ENCODE results near the gene LPCAT1.

LPCAT1 gene

DNA sequence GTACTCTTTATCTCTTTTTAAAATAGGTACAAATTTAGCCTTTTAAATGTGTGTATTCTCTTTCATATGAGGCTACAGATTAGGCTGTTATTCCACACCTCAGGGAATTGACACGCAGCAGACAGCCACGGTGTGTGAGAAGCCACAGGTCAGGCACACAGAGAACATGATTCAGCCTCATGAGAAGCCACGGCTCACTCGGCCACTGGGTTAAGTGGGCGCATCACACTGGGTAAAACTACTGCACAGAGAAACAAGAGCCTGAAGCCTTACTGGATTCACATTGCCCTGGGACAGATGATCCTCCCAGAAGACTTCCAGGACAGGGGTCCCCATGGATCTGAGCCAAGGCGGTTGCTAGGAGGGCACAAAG, 28.2 kb downstream of the LPCAT1 start:
- DNase-seq (ENCODE audit: low read depth): no peak

DNA sequence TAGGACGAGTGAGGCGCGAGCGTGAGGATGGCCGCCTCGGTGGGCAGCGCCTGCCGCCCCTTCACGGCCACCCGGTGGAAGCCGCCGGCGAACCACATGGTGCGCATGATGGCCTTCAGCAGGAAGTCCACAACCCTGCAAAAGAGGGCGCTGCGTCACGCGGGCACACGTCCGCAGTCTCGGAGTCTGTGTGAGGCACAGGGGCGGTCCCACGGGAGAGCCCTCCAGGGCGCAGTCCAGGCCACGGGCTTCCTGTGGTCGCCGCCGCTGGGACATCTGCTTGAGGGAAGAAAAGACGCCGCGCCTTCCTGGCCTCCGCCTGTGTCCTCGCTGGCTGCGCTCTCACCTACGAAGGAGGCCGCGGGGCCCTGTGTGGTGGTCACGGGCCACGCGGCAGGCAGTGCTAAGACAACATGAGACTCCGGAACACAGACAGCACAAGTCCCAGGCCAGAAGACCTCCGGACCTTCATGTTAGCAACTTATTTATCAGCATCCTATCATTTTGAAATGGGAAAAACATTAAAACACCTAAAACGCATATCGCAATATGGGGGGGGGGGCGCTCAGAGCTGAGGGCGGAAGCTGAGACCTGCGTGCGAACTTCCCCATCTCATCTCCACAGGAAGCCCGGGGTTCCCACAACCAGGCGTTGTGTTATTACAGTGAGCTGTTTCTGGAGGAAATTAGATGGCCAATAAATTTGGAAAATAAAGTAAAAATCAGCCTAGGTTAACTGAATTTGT, 28.8 kb downstream of the LPCAT1 start:
- DNase-seq (ENCODE audit: low read depth): no peak

GRCh38 chr5:1493941-1494340, 29.8 kb downstream of the LPCAT1 start:
- no peak for DNase-seq (ENCODE audit: low read depth)

GRCh38 chr5:1493413-1493812, 30.3 kb downstream of the LPCAT1 start:
- no peak for DNase-seq (ENCODE audit: low read depth)

DNA sequence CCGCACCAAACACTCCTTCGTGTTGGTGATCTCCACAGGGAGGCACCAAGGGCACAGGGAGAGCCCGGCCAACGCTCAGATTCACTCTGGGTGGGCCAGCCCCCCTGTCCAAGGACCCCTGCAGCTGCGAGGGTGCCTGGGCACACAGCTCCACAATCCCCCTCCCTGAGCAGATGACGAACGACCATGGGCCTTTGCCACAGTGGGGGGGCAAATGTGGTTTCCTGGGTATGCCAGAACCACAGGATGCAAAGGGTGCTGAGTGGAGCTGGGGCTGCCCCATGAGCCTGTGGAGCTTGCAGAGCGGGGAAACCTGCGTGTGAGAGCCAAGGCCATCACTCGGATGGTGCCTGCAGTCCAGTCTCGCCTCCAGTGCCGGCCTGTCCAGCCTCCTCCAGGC, 31.0 kb downstream of the LPCAT1 start:
- DNase-seq (ENCODE audit: low read depth): no peak

GRCh38 chr5:1490376-1490775, 33.4 kb downstream of the LPCAT1 start:
- DNase-seq (ENCODE audit: low read depth): no peak

DNA sequence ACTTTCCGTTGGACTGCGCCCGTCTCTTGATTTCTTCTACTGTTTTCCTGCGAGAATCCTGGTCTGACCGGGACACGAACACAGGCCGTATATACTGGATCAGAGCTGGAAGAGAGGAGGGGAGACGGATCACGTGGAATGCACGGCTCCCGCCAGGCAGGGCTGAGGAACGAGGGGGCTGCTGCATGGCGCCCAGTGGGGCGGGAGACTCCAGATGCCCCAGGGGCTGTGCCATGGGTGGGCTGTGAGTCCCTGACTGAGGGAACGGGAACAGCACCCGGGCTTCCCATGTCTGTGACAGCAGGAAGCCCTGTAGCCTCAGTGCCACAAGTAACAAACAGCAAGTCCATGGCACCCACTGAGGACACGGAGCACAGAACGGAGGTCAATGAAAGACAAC, 34.0 kb downstream of the LPCAT1 start:
- no peak for DNase-seq (ENCODE audit: low read depth)

DNA sequence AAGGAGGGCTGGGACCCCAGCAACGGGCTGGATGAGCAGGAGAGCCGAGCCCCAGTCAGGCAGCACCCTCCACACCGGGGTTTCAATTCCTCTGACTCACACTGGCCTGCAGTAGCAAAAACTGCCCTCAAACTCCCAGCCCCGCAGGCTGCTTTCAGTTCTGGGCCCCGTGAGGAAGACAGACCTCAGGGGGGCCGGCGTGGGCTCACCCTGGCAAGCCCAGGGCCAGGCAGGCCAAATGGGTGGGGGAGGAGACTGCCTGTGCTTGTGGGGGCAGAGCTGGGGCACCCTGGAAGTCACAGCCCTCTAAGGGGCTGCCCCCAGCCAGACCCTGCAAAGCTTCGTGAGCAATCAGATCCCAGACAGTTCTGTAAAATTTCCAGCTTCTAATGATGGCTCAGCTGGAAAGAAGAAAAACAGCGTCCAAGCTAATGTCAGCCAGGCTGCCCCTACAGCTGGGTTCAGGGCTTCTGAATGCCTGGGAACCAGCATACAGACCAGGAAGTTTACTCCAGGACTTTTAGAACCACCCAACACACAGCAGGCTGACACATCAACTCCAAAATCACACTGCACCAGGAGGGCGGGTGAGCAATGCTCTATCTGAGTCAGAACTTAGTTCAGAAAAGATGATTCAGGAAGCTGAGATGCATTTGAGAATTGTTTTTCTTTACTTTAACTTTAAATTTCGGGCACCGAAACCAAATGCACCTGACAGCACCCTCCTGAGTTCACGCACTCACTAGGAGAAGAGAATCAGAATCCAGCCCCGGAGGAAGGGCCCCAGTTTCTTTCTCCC, 34.7 kb downstream of the LPCAT1 start:
- peak; percentile 40 for DNase-seq (ENCODE audit: low read depth)

DNA sequence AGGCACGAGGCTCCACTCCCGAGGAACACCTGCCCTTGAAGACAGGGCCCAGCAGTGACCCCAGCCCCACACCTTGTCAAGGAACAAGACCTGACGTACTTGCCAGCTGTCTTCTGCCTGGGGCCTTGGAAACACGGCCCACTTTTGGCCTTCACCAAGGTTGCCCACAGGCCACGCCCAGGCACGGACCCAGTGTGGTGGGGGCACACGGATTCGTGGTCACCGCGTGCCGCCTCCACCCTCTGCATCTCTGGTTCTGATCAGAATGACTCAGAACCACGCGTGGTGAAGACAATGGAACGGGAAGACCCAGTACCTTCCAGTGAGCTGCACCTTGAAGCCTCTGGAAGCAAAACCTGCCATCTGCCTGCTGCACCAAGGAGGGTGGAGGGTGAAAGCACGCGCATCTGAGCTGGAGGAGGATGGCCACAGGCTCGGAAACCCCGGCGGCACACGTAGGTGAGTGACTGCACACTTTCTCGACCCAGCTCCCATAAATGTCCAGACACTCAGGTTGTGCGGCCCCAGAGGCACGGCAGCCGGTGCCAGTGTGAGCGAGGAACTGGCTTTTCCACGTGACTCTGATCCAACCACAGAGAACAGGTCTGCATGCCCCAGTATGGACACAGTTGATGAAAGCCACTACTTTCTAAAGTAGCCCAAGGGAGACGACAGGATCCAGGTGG, 36.5 kb downstream of the LPCAT1 start:
- DNase-seq (ENCODE audit: low read depth): no peak

- no peak for DNase-seq (ENCODE audit: low read depth)
Observed at GRCh38 chr5:1486271-1486670, 37.5 kb downstream of the LPCAT1 start.

- DNase-seq (ENCODE audit: low read depth): no peak
Observed at GRCh38 chr5:1485579-1486118, 38.1 kb downstream of the LPCAT1 start.

GRCh38 chr5:1484730-1485578, 38.8 kb downstream of the LPCAT1 start:
- no peak for DNase-seq (ENCODE audit: low read depth)

DNA sequence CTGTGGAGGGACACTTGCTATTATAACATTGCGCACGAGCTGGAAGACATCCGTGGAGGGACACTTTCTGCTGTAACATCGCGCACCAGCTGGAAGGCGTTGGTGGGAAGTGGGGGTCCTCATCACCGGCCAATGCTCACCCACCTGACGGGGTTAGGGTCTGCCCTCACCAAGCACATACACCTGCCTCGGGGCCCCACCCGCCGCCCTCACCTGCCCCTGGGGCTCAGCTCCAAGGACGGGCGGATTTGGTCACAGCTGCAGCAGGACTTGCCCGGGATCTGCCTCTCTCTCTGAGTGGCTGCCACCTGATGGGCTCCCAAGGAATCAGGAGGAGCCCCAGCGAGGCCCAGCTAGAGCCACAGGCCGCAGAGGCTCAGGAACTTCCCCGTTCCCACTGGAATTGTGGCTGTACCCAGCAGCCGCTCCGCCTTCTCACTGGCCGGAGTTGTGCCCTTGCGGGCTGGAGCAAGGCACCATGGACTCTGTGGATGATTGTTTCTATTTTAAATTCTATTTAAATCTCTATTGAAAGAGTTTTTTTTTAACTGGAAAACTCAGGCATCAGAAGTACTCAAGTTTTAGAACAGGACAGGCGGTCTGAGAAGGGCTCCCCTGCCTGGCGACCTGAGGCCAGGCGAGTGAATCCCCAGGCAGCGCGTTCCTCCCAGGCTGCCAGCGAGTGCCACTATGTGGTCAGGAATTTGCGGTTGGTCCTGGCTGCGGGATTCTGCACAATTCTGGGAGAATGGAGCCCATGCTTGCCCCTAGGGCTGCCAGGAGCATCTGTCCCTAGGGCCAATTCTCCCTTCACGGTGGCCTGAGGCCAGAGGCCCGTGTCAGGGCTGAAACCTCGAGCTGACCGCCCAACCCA, 39.7 kb downstream of the LPCAT1 start:
- DNase-seq (ENCODE audit: low read depth): no peak

GRCh38 chr5:1483064-1483463, 40.7 kb downstream of the LPCAT1 start:
- no peak for DNase-seq (ENCODE audit: low read depth)

GRCh38 chr5:1481959-1482331, 41.8 kb downstream of the LPCAT1 start:
- no peak for DNase-seq (ENCODE audit: low read depth)

DNA sequence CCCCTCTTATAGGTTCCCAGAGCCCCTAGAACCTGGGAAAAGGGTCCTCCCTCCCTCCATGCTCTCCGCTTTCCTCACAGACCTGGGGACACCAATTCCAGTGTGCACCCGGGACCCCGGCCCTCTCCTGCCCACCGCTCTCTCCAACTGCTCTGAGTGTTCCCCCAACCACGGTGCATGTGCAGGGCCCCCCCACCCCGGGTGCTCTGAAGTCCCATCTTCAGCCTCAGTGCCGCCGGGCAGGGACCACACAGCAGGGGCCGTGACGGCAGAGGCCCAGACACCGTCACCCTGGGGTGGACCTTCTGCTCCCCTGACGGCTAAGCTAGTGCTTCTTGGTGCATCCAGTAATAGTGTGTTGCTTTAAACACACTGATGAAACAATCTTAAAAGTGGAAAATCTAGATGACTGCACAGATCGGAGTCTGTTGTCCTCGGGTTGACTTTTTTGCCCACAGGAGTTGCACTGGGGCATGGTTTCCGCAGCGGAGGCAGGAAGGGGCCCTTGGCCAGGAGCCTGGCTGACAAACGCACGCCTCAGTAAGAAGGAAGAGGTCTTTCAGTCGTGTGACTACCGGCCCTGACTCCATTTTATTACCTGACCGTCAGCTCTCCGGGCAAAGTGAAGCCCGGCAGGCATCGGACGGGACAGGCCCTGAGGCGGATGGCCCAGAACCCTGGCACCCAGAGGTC, 42.3 kb downstream of the LPCAT1 start:
- DNase-seq (ENCODE audit: low read depth): no peak

DNA sequence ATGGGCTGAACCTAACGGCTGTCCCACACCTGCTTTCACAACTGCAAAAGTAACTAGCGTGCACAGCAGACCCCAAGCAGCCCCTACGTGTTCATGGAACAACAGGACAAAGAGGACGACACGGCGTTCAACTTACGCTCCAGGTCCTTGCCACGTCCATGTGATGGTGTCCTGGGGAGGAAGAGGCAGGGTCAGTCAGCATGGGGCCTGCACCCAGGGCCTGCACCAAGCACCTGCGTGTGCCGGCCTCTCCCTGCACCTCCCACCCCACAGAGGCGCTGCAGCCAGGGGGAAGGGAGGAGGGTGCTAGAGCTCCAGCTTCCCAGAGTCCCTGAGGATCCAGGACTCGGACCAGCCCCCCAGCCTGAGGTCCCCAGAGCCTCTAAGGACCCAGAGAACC, 43.0 kb downstream of the LPCAT1 start:
- no peak for DNase-seq (ENCODE audit: low read depth)

GRCh38 chr5:1480217-1480616, 43.5 kb downstream of the LPCAT1 start:
- DNase-seq (ENCODE audit: low read depth): no peak

- DNase-seq (ENCODE audit: low read depth): no peak
Observed at GRCh38 chr5:1479581-1480188, 44.1 kb downstream of the LPCAT1 start.

DNA sequence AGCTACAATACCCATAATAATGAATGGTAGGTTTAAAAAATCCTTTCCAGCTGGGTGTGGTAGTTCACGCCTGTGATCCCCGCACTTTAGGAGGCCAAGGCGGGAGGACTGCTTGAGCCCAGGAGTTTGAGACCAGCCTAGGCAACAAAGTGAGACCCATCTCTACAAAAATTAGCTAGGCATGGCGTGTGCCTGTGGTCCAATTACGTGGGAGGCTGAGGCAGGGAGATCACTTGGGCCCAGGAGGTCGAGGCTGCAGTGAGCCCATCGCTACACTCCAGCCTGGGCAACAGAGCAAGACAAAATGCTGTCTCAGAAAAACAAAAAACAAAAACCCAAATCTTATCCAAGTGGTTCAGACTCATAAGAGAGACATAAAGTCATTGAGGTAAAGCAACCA, 44.7 kb downstream of the LPCAT1 start:
- DNase-seq (ENCODE audit: low read depth): no peak

All from non-pigmented ciliary epithelial cell (primary cell).